ENCODE results near the gene AFG3L2. TPM values are rescaled to one million over a fixed set of nuclear protein-coding genes. Genes with fewer than 3 reads are reported as not detected.

The AFG3L2 gene
- total RNA-seq, 4 donors from 2014 or later, result 18.5 to 53.1 (median 33.7) TPM

GRCh38 chr18:12295389-12296086, 81.5 kb downstream of the AFG3L2 start:
- no peak overlapping the region for H3K27ac ChIP-seq
- TF ChIP-seq, protein P1, sequence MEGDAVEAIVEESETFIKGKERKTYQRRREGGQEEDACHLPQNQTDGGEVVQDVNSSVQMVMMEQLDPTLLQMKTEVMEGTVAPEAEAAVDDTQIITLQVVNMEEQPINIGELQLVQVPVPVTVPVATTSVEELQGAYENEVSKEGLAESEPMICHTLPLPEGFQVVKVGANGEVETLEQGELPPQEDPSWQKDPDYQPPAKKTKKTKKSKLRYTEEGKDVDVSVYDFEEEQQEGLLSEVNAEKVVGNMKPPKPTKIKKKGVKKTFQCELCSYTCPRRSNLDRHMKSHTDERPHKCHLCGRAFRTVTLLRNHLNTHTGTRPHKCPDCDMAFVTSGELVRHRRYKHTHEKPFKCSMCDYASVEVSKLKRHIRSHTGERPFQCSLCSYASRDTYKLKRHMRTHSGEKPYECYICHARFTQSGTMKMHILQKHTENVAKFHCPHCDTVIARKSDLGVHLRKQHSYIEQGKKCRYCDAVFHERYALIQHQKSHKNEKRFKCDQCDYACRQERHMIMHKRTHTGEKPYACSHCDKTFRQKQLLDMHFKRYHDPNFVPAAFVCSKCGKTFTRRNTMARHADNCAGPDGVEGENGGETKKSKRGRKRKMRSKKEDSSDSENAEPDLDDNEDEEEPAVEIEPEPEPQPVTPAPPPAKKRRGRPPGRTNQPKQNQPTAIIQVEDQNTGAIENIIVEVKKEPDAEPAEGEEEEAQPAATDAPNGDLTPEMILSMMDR (IDR thresholded peaks at IDR 0.05), result no peak
- no peak for TF ChIP-seq POLR2A (IDR thresholded peaks at IDR 0.05)
- peak in 1 of 2 donors; percentile 3 for DNase-seq
- no peaks in the 10 kb centered on the region for H3K27me3 ChIP-seq
- no peaks in the 10 kb centered on the region for H3K4me1 ChIP-seq
- intact Hi-C loops (cut with DNase I; ENCODE audit: low total_unique reads), result no loop called here
- H3K4me3 ChIP-seq, result no peak overlapping the region
- H3K9me3 ChIP-seq, result no peaks in the 10 kb centered on the region
- no peaks in the 10 kb centered on the region for H3K36me3 ChIP-seq

- no peaks in the 10 kb centered on the region for H3K36me3 ChIP-seq
- no peaks in the 10 kb centered on the region for H3K27me3 ChIP-seq
- DNase-seq, result no peak
- no peaks in the 10 kb centered on the region for H3K9me3 ChIP-seq
- H3K4me1 ChIP-seq, result no peaks in the 10 kb centered on the region
- no peak overlapping the region for H3K27ac ChIP-seq
- TF ChIP-seq, protein P1 (IDR thresholded peaks at IDR 0.05), result no peak
- no peak for TF ChIP-seq POLR2A (IDR thresholded peaks at IDR 0.05)
- H3K4me3 ChIP-seq, result no peak overlapping the region
- intact Hi-C loops (cut with DNase I; ENCODE audit: low total_unique reads), result no loop called here
These were observed 83.2 kb downstream of the AFG3L2 start for GRCh38 chr18:12293831-12294230.

- Histone ChIP-seq H3K36me3 (no peaks in the 10 kb centered on the region), H3K27me3 (no peaks in the 10 kb centered on the region), H3K4me1 (no peaks in the 10 kb centered on the region), H3K4me3 (no peak overlapping the region), H3K27ac (no peak overlapping the region), H3K9me3 (no peaks in the 10 kb centered on the region)
- intact Hi-C loops (cut with DNase I; ENCODE audit: low total_unique reads), result no loop called here
- TF ChIP-seq, protein P1 (IDR thresholded peaks at IDR 0.05), result no peak
- no peak for DNase-seq
These were observed 85.3 kb downstream of the AFG3L2 start for GRCh38 chr18:12291690-12292089.

DNA sequence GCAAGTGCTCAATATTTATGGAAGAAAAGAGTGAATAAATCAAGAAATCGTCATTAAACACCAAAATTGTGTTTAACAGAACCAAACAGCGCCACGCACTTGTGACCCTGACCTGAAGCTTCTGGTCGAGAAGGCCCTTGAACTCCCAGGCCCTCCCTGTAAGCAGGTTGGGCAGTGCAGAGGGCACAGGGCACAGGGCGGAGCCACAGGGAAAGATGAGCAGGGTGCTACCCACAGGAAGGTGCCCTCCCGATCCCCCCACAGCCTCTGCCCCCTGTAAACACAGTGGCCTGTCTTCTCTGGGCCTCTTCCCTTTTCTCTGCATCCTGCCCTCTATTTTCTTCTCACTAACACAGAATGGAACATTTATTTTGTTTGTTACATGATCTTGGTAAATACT, 85.9 kb downstream of the AFG3L2 start:
- H3K9me3 ChIP-seq, result no peaks in the 10 kb centered on the region
- no peaks in the 10 kb centered on the region for H3K27me3 ChIP-seq
- no peak for TF ChIP-seq POLR2A (IDR thresholded peaks at IDR 0.05)
- TF ChIP-seq, protein P1 (IDR thresholded peaks at IDR 0.05), result no peak
- H3K4me1 ChIP-seq, result no peaks in the 10 kb centered on the region
- H3K27ac ChIP-seq, result no peak overlapping the region
- no peak for DNase-seq
- no peak overlapping the region for H3K4me3 ChIP-seq
- intact Hi-C loops (cut with DNase I; ENCODE audit: low total_unique reads), result no loop called here
- H3K36me3 ChIP-seq, result no peaks in the 10 kb centered on the region

DNA sequence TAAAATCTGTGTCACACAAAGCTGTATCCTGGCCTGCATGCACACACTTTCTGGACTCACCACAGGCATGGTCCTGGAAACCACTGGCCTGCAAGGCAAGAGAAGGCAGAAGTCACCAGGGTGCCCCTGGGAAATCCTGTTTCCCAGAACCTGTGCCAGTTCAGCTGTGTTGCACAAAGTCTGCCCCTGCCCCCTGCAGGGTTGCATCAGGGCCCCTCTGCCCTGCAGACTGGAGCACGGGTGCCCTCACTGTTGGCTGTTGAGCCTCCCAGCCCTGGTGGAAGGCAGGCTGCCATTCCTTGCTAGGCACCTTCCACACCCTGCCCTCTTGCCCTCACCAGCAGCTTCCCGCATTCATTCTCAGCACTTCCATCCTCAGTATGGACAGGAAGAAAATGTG, 86.9 kb downstream of the AFG3L2 start:
- Histone ChIP-seq H3K27me3 (no peaks in the 10 kb centered on the region), H3K9me3 (no peaks in the 10 kb centered on the region), H3K27ac (no peak overlapping the region), H3K4me1 (no peaks in the 10 kb centered on the region), H3K4me3 (no peak overlapping the region), H3K36me3 (no peaks in the 10 kb centered on the region)
- DNase-seq, result no peak
- TF ChIP-seq, protein P1 (IDR thresholded peaks at IDR 0.05), result no peak
- intact Hi-C loops (cut with DNase I; ENCODE audit: low total_unique reads), result no loop called here
